AG10803 (cell line): Measurements from ENCODE around the gene PSIP1.
"Not testable (repeated sequence)": the region's sequence is repeated elsewhere in the genome, so short reads cannot be mapped to it uniquely, and the experiment has no call there.

ENCODE experiments used
- DNase-seq: peaks from one replicate; pipeline ENCODE4 v3.0.0; 2010; ENCODE audit warnings: low read depth
- H3K4me3 ChIP-seq: 2 replicates; pipeline ENCODE4 v1.5.1; 2011; ENCODE audit warnings: mild to moderate bottlenecking, low read length, control low read depth
- TF ChIP-seq, protein P1 (sequence below): conservative IDR thresholded peaks from 2 replicates; pipeline ENCODE4 v1.5.1; 2011; ENCODE audit warnings: mild to moderate bottlenecking, low read length, control low read depth, inconsistent platforms

PSIP1 gene

DNA sequence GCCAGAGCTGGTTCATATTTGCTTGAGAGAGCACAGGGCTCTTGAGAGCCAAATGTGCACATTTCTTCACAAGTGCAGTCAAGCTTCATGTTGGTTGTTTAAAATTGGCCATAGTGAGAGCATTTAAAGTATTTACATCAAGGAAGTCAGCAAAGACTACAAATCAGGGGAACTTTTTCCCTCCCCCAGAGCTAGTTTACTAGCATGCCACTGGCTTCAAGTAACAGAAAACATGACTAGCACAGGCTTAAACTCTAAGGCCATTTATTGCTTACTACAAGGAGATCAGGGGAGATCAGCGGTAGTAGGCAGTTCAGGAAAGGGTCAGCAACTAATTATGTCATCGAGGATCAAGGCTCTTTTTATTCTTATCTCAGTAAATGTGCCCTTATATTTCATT, 31.1 kb upstream of the PSIP1 start:
- H3K4me3 ChIP-seq, result no peak overlapping the region
- DNase-seq, result no peak
- TF ChIP-seq, protein P1, sequence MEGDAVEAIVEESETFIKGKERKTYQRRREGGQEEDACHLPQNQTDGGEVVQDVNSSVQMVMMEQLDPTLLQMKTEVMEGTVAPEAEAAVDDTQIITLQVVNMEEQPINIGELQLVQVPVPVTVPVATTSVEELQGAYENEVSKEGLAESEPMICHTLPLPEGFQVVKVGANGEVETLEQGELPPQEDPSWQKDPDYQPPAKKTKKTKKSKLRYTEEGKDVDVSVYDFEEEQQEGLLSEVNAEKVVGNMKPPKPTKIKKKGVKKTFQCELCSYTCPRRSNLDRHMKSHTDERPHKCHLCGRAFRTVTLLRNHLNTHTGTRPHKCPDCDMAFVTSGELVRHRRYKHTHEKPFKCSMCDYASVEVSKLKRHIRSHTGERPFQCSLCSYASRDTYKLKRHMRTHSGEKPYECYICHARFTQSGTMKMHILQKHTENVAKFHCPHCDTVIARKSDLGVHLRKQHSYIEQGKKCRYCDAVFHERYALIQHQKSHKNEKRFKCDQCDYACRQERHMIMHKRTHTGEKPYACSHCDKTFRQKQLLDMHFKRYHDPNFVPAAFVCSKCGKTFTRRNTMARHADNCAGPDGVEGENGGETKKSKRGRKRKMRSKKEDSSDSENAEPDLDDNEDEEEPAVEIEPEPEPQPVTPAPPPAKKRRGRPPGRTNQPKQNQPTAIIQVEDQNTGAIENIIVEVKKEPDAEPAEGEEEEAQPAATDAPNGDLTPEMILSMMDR, result no peak

DNA sequence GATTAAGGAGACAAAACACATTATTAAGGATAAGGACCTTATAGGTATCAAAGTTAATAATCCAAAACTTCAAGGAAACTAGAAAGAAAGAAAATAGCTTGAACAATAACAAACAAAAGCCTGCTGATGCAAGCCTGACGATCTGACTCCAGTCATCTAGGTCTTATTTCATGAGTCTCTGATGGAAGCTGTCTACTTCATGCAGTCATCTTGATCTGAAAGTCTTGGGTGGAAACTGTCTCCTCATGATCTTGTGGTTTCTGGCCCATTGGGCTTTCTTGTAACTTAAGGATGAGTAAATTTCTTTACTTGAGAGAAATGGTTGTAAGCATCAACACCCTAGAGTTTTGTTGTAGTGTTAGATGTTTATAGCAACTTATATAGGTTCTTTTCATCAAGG, 20.6 kb upstream of the PSIP1 start:
- no peak overlapping the region for H3K4me3 ChIP-seq
- DNase-seq, result no peak
- TF ChIP-seq, protein P1, result no peak

DNA sequence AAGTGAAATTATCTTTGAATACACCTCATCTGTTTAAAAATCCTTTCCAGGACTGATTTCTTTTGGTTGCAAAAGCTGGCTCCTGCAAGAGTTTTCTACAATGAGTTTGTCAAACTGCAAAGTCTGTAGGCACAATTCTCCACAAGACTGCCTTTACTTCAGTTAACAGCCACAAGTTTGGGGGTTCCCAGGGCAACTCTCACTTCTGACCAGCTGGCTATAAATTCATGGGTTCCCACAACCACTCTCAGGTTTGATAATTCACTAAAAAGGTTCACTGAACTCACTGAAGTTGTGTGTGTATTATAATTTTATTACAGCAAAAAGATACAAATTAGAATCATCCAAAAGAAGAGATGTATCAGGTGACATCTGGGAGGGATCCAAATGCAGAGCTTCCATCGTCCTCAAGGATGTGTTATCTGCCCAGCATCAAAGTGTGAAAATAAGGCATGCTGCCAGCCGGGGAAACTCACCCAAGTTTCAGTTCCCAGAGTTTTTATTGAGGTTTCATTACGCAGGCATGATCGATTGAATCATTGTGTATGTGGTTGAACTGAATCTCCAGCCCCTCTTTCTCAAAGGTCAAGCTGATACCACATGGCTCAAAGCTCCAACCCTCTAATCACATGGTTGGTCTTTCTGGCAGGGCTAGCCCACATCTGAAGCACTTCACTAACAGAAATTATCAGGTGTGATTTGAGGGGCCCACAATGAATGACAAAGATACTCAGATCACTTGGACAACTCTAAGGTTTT, 19.0 kb upstream of the PSIP1 start:
- H3K4me3 ChIP-seq, result no peak overlapping the region
- TF ChIP-seq, protein P1, result no peak
- DNase-seq, result no peak

DNA sequence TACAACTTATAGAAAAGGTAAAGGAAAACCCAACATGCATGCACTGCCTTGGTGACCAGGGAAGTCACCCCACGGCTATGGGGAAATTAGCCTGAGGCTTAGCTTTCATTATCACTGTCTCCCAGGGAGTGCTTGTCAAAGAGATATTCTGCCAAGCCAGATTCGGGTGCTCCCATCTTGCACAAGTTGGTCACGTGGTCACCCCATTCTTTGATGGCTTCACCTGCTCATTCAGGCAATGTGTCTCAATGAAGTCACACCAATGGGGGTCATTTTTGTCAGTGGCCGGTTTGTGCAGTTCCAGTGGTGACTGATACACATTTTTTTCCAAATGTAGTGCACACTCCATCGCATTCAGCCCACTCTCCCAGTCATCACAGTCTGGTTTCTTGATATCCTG, 16.3 kb upstream of the PSIP1 start:
- not testable (repeated sequence) for DNase-seq, H3K4me3 ChIP-seq

DNA sequence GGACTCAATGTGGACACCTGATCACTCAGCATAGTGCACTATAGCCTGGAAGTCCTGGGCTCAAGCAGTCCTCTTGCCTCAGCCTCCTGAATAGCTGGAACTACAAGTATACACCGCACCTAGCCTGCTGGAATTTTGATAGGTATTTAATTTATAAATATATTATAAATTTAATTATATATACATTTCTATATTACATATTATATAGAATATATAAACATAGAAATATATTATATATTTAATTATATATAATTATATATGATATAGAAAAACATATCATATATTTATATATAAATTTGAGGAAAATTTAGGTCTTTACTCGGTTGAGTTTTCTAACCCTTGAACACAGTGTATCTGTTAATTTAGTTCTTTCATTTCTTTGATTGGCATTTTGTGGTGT, 15.2 kb upstream of the PSIP1 start:
- TF ChIP-seq, protein P1, result no peak
- no peak overlapping the region for H3K4me3 ChIP-seq
- no peak for DNase-seq

DNA sequence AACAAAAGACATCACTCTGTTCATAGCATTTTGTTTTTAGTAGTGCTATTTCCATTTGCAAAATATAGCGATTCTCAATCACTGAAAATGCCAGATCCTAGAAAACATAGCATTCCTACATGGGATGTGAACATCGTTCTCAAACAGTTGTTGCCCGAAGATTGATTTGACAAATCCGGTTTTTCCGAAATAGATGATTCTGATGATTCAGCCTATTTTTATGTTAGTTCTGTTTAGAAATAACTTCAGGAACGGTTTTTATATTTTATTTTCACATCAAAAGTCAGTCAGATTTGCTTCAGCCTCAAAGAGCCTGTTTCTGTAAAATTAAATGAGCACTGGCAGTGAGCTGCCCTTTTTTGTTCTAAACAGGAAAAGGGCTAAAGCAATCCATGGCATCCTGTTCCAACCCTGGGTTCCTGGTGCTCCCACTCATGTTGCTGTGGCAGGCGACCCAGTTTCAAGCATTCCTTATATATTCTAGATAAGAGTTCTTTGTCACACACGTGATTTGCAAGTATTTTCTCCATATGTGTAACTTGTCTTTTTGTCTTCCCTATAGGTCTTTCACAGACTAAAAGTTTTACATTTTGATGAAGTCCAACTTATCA, 14.2 kb upstream of the PSIP1 start:
- no peak for DNase-seq
- TF ChIP-seq, protein P1, result no peak
- no peak overlapping the region for H3K4me3 ChIP-seq

DNA sequence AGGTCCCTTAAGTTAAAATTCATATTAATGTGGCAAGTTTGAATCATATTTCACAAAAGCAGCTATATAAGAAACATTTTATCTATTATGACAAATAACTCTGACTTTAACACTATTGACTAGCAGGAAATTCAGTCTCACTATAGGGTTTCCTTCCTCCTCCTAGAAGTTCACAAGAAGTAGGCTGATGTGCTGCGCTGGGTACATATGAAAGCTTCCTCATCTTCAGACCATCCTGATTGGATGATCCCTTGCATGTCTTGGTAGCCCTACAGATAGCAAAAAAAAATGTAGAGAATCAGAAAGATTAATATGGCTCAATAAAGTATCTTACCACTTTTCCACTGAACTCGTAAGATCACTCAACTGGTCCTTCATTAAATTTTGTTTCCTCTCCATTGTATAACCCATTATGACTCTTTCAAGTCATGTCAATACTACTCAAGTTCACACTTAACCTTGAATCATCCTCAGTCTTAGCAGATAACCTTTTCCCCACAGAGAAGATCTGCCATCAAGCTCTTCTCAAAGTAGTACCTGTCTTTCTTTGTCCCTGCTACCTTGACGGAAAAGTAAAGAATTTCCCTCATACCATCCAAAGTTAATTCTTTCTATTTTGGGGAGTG, 11.5 kb upstream of the PSIP1 start:
- DNase-seq, result no peak
- TF ChIP-seq, protein P1, result no peak
- no peak overlapping the region for H3K4me3 ChIP-seq
